Astrocyte (in vitro differentiated cells and primary cell): ENCODE measurements around the gene ARHGAP40. TPM values are rescaled to one million over a fixed set of nuclear protein-coding genes. Genes with fewer than 3 reads are reported as not detected.

Experiments
- DNase-seq: peaks from one replicate; pipeline ENCODE4 v3.0.0-alpha.2; 2010; ENCODE audit warnings: low read depth
- FAIRE-seq: peaks from 2 replicates; lab custom pipeline; 2011; peaks lifted over from hg19 to GRCh38; lab: Jason Lieb, UNC
- H2AFZ ChIP-seq: 2 replicates; pipeline ENCODE4 v1.6.0; 2012; ENCODE audit warnings: low read depth, low read length, inconsistent platforms
- H3K27ac ChIP-seq: 2 replicates; pipeline ENCODE4 v1.5.1; 2011; ENCODE audit warnings: low read depth, low read length, inconsistent platforms
- H3K27me3 ChIP-seq: 2 replicates; pipeline ENCODE4 v1.6.0; 2011; ENCODE audit warnings: low read length, inconsistent platforms; ENCODE audit not compliant: insufficient read depth
- H3K36me3 ChIP-seq: 2 replicates; pipeline ENCODE4 v1.5.1; 2011; ENCODE audit warnings: low read length, inconsistent platforms; ENCODE audit not compliant: insufficient read depth
- H3K4me1 ChIP-seq: 2 replicates; pipeline ENCODE4 v1.5.1; 2011; ENCODE audit warnings: low read length, inconsistent platforms; ENCODE audit not compliant: insufficient read depth
- H3K4me2 ChIP-seq: 2 replicates; pipeline ENCODE4 v1.6.0; 2012; ENCODE audit warnings: low read length, inconsistent platforms
- H3K4me3 ChIP-seq: 2 replicates; pipeline ENCODE4 v1.5.1; 2011; ENCODE audit warnings: low read depth, mild to moderate bottlenecking, low read length, inconsistent platforms; ENCODE audit not compliant: insufficient read depth
- H3K79me2 ChIP-seq: 2 replicates; pipeline ENCODE4 v1.6.0; 2012; ENCODE audit warnings: mild to moderate bottlenecking, low read length, inconsistent platforms; ENCODE audit not compliant: insufficient read depth
- H3K9ac ChIP-seq: 2 replicates; pipeline ENCODE4 v1.6.0; 2012; ENCODE audit warnings: mild to moderate bottlenecking, low read length, inconsistent platforms
- H3K9me3 ChIP-seq: 2 replicates; pipeline ENCODE4 v1.5.1; 2012; ENCODE audit warnings: low read depth, mild to moderate bottlenecking, low read length, inconsistent platforms; ENCODE audit not compliant: insufficient read depth
- H4K20me1 ChIP-seq: 2 replicates; pipeline ENCODE4 v1.6.0; 2012; ENCODE audit warnings: low read length, inconsistent platforms; ENCODE audit not compliant: insufficient read depth
- H3K27ac Mint-ChIP-seq: one replicate; pipeline ENCODE4 v1.8.0; 2021; ENCODE audit warnings: mild to moderate bottlenecking, mixed read lengths; ENCODE audit not compliant: unreplicated experiment
- H3K27me3 Mint-ChIP-seq: one replicate; pipeline ENCODE4 v1.8.0; 2021; ENCODE audit warnings: low read depth, mixed read lengths; ENCODE audit not compliant: unreplicated experiment
- H3K36me3 Mint-ChIP-seq: one replicate; pipeline ENCODE4 v1.8.0; 2021; ENCODE audit warnings: low read depth, mixed read lengths; ENCODE audit not compliant: unreplicated experiment
- H3K4me1 Mint-ChIP-seq: one replicate; pipeline ENCODE4 v1.8.0; 2021; ENCODE audit warnings: low read depth, mixed read lengths; ENCODE audit not compliant: unreplicated experiment
- H3K4me3 Mint-ChIP-seq: one replicate; pipeline ENCODE4 v1.8.0; 2021; ENCODE audit warnings: mild to moderate bottlenecking, moderate library complexity, mixed read lengths; ENCODE audit not compliant: unreplicated experiment
- H3K9me3 Mint-ChIP-seq: one replicate; pipeline ENCODE4 v1.8.0; 2021; ENCODE audit warnings: mild to moderate bottlenecking, mixed read lengths; ENCODE audit not compliant: unreplicated experiment
- EZH2 ChIP-seq: IDR thresholded peaks from 2 replicates; pipeline ENCODE4 v1.6.1; 2012; ENCODE audit warnings: mild to moderate bottlenecking, low read length, inconsistent platforms; ENCODE audit not compliant: insufficient read depth
- total RNA-seq: library from RNA; stranded (reverse); gene quantifications from 2 replicates; pipeline ENCODE4 v1.2.1, GENCODE V29; 2021
- TF ChIP-seq, protein P1 (sequence below): IDR thresholded peaks from 2 replicates; pipeline ENCODE4 v1.5.1; 2011; ENCODE audit warnings: low read depth, mild to moderate bottlenecking, inconsistent platforms, low read length, moderate library complexity; ENCODE audit not compliant: insufficient read depth

ARHGAP40 gene
- total RNA-seq, 1 donor from 2014 or later: 0.27 TPM

DNA sequence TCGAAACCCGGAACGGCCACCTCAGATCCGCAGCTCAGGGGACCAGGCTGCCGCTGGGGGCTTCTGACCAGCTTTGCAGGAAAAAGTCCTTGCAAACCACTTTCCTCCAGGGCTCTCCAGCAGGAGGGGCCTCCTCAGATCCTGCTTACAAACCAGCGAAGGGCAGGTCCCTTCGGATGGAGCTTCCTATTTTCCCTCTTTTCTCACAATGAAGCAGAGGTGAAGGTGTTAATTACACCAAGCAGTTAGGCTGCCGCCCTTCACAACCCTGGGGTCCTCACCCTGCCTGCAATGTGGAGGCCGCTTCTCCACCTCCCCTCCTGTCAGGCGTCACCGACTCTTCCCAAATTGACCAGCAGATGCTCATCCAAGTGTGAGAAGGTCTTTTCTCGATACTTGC lies 5.7 kb downstream of the ARHGAP40 start:
- FAIRE-seq (no peak), DNase-seq (no peak)
- no peak overlapping the region for H3K9ac ChIP-seq
- no peak overlapping the region for H2AFZ ChIP-seq
- peaks cover 4% of the 10 kb centered on the region for H3K9me3 Mint-ChIP-seq
- no peaks in the 10 kb centered on the region for H3K36me3 ChIP-seq
- no peaks in the 10 kb centered on the region for H3K36me3 Mint-ChIP-seq
- H3K9me3 ChIP-seq: no peaks in the 10 kb centered on the region
- H4K20me1 ChIP-seq: no peaks in the 10 kb centered on the region
- H3K4me3 Mint-ChIP-seq: no peak overlapping the region
- H3K27me3 Mint-ChIP-seq: peaks cover 1% of the 10 kb centered on the region
- no peak overlapping the region for H3K27ac ChIP-seq
- TF ChIP-seq EZH2: no peak
- TF ChIP-seq, protein P1, sequence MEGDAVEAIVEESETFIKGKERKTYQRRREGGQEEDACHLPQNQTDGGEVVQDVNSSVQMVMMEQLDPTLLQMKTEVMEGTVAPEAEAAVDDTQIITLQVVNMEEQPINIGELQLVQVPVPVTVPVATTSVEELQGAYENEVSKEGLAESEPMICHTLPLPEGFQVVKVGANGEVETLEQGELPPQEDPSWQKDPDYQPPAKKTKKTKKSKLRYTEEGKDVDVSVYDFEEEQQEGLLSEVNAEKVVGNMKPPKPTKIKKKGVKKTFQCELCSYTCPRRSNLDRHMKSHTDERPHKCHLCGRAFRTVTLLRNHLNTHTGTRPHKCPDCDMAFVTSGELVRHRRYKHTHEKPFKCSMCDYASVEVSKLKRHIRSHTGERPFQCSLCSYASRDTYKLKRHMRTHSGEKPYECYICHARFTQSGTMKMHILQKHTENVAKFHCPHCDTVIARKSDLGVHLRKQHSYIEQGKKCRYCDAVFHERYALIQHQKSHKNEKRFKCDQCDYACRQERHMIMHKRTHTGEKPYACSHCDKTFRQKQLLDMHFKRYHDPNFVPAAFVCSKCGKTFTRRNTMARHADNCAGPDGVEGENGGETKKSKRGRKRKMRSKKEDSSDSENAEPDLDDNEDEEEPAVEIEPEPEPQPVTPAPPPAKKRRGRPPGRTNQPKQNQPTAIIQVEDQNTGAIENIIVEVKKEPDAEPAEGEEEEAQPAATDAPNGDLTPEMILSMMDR: no peak
- peaks cover 7% of the 10 kb centered on the region for H3K4me1 Mint-ChIP-seq
- H3K4me3 ChIP-seq: no peak overlapping the region
- H3K79me2 ChIP-seq: no peaks in the 10 kb centered on the region
- H3K27ac Mint-ChIP-seq: no peak overlapping the region
- H3K4me2 ChIP-seq: no peak overlapping the region
- H3K27me3 ChIP-seq: peaks cover 16% of the 10 kb centered on the region
- peaks cover 4% of the 10 kb centered on the region for H3K4me1 ChIP-seq

DNA sequence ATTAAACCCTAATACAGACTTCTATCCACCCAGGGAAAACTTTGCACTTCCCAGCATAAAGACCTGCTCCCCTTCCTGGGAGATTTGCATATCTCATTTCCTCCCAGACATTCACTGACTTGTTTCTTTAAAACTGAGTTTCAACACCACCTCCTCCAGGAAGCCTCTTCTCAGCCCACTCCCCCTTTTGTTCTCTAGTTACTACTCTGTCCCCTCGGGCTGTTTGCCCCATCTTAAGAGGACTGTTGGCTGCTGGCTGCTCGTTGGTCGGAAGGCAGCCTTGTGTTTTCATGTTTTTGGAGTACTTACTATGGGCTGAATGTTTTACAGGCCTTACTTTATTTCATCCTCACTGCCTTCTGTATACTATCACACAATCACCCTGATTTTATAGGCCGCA lies 6.6 kb downstream of the ARHGAP40 start:
- no peaks in the 10 kb centered on the region for H3K36me3 Mint-ChIP-seq
- no peak overlapping the region for H2AFZ ChIP-seq
- TF ChIP-seq EZH2: no peak
- TF ChIP-seq, protein P1: no peak
- H3K4me3 Mint-ChIP-seq: no peak overlapping the region
- no peaks in the 10 kb centered on the region for H3K27me3 Mint-ChIP-seq
- H3K9me3 Mint-ChIP-seq: peaks cover 4% of the 10 kb centered on the region
- H3K4me1 Mint-ChIP-seq: peaks cover 7% of the 10 kb centered on the region
- no peaks in the 10 kb centered on the region for H3K36me3 ChIP-seq
- no peak overlapping the region for H3K4me2 ChIP-seq
- no peaks in the 10 kb centered on the region for H4K20me1 ChIP-seq
- H3K4me3 ChIP-seq: no peak overlapping the region
- no peaks in the 10 kb centered on the region for H3K79me2 ChIP-seq
- peaks cover 12% of the 10 kb centered on the region for H3K27me3 ChIP-seq
- DNase-seq (no peak), FAIRE-seq (no peak)
- no peak overlapping the region for H3K27ac ChIP-seq
- H3K4me1 ChIP-seq: peaks cover 4% of the 10 kb centered on the region
- no peak overlapping the region for H3K9ac ChIP-seq
- no peak overlapping the region for H3K27ac Mint-ChIP-seq
- H3K9me3 ChIP-seq: no peaks in the 10 kb centered on the region

DNA sequence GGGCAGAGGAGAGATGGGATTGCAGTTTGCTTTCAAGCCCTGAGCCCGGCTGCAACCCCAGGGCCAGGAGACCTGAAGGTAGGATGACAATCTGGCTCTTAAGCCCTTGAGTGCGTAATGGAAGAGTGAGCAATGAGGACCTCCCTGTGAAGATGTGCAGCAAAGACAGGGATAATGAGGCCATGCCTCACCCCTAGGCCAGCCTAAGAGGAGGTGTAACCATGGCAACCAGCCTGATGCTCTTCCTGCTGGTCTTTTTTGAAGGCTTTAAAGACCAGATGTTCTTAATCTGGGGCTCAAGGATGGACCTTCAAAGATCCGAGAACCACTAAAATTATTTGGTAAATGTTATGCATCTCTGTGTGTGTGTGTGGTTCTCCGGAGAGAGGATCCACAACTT lies 8.2 kb downstream of the ARHGAP40 start:
- no peaks in the 10 kb centered on the region for H3K36me3 ChIP-seq
- H4K20me1 ChIP-seq: no peaks in the 10 kb centered on the region
- H3K27ac Mint-ChIP-seq: no peak overlapping the region
- H3K79me2 ChIP-seq: no peaks in the 10 kb centered on the region
- no peak overlapping the region for H3K4me3 ChIP-seq
- no peak for TF ChIP-seq EZH2
- TF ChIP-seq, protein P1: no peak
- H3K4me3 Mint-ChIP-seq: no peak overlapping the region
- no peak overlapping the region for H2AFZ ChIP-seq
- H3K9me3 ChIP-seq: no peaks in the 10 kb centered on the region
- no peaks in the 10 kb centered on the region for H3K36me3 Mint-ChIP-seq
- FAIRE-seq (no peak), DNase-seq (no peak)
- H3K27me3 ChIP-seq: peaks cover 8% of the 10 kb centered on the region
- peaks cover 4% of the 10 kb centered on the region for H3K4me1 ChIP-seq
- no peak overlapping the region for H3K4me2 ChIP-seq
- no peaks in the 10 kb centered on the region for H3K27me3 Mint-ChIP-seq
- peaks cover 7% of the 10 kb centered on the region for H3K9me3 Mint-ChIP-seq
- H3K4me1 Mint-ChIP-seq: peaks cover 4% of the 10 kb centered on the region
- no peak overlapping the region for H3K27ac ChIP-seq
- no peak overlapping the region for H3K9ac ChIP-seq
